Stimulated activated CD4-positive, alpha-beta T cell treated with anti-CD3 and anti-CD28 coated beads, TNF-alpha, amount 100 ng/mL, for 1 hour (primary cell): ENCODE measurements around the gene STUM.
"Not testable (repeated sequence)": the region's sequence is repeated elsewhere in the genome, so short reads cannot be mapped to it uniquely, and the experiment has no call there.

ENCODE experiments used
- DNase-seq, 3 donors: peaks; one replicate each; pipeline ENCODE4 v3.0.0-alpha.2; 2020; ENCODE audit warnings: low read depth in 3 of 3, low spot score in 1 of 3

STUM gene

GRCh38 chr1:226637147-226637935, 88.8 kb downstream of the STUM start:
- DNase-seq = no peak

GRCh38 chr1:226638001-226638601, 89.5 kb downstream of the STUM start:
- DNase-seq = no peak

- no peak for DNase-seq
These were observed 90.0 kb downstream of the STUM start for GRCh38 chr1:226638608-226639007.

DNA sequence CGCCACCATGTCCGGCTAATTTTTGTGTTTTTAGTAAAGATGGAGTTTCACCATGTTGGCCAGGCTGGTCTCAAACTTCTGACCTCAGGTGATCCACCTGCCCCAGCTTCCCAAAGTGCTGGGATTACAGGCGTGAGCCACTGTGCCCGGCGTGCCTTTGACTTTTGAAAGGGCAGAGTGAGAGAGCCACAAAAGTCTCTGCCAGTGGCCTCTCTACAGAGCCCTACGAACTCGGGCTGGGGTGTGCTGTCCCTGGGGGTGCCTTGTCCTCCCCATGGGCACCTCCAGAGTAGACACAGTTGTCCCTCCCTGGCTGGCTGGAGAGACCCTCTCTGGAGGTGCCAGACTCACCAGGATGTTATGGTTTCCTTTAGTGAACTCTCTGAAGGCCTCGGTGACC, 90.6 kb downstream of the STUM start:
- not testable (repeated sequence) for DNase-seq

- DNase-seq = no peak
These were observed 91.1 kb downstream of the STUM start for GRCh38 chr1:226639631-226640061.

GRCh38 chr1:226640321-226641136, 92.0 kb downstream of the STUM start:
- no peak for DNase-seq

GRCh38 chr1:226641671-226642231, 93.2 kb downstream of the STUM start:
- DNase-seq = no peak

- DNase-seq = no peak
These were observed 93.9 kb downstream of the STUM start for GRCh38 chr1:226642421-226642820.

DNA sequence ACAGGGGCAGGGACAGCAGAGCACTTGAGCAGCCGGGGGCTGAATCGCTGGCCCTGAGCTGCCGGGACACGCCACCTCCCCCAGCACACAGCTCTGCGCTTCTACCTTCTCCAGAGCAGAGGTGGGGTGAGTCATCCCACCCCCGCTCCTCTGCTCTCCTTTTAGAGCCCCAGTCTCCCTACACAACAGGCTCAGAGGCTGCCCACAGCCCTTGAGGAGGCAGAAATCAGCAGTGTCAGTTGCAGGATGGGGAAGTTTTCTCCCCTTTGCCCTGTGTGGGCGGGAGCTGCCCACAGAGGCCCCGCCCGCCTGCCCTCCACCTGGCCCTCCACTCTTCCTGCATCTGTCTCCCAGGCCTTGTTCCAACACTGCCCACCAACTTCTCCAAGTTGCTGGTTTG, 94.6 kb downstream of the STUM start:
- DNase-seq = peak; percentile 18 to 57 (median 37)

- DNase-seq = no peak
These were observed 95.3 kb downstream of the STUM start for GRCh38 chr1:226643611-226644540.

GRCh38 chr1:226644541-226645176, 96.1 kb downstream of the STUM start:
- DNase-seq = no peak

DNA sequence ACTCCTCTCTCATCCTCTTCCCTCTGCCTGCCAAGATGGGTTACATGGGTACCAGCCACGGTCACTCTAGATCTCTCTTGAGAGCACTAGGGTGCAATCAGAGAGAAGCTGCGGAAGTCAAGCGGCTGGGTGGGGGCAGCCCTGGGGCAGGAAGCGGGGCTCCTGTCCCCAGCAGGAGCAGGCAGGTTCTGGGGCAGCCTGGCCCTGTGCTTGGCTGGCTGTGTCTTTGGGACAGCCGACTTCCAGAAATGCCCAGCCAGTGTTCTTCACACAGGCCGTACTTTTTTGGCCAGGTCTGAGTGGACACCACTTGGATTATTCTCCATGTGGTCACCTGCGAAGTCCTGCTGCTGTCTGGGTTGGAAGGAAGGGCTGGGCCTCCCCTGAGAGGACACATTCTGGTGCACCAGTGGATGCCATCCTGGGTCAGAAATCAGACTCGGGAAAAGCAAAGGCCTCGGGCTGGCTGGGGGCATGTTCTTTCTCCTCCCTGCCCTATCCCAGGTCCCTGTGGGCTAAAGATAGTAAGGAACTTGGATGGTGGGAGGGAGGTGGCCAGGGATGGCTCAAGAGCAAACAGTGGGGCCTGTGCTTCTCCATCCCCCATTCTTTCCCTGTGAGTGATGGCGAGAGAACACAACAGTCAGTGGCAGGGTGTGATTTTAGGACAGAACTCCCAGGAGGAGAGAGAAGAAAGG, 96.9 kb downstream of the STUM start:
- DNase-seq = no peak

DNA sequence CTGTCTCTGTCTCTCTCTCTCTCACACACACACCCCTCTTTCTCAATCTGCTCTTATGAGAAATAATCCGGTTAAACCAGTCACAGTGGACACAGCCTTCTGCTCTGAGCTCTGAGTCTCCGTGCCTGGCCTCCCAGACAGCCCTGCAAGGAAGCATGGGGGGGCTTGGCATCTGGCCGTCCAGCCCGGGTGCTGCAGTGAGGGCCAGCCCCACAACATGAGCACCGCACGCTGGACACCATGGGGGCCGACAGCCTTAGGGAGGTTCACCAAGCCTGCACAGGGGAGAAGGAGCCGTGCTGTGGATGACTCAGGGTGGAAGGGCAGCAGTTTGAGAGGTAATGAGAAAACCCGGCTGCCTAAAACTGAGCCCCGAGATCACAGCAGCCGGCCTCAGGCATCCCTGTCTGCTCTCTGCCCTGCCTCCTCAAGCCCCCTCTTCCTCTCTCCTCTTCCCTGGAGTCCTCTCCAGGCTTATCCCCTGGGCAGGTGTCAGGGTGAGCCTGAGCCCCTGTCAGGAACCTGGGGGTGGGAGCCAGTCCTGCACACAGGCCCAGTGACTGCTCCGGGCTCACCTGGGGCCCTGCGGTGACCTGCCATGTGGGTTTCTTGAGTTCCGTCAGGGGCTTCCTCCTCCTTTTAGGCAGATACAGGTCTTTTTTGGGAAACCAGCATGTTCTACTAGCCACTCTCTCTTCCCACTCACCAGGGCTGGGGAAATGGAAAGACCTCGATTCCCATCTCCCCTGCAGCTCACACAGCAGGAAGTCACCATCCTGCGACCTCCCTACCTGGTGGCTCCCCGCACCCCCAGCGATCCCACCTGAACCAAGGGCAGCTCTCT, 97.7 kb downstream of the STUM start:
- no peak for DNase-seq

- no peak for DNase-seq
These were observed 98.4 kb downstream of the STUM start for GRCh38 chr1:226646870-226647449.

GRCh38 chr1:226647719-226648118, 99.2 kb downstream of the STUM start:
- DNase-seq = no peak

- no peak for DNase-seq
These were observed 99.9 kb downstream of the STUM start for GRCh38 chr1:226648421-226648820.

DNA sequence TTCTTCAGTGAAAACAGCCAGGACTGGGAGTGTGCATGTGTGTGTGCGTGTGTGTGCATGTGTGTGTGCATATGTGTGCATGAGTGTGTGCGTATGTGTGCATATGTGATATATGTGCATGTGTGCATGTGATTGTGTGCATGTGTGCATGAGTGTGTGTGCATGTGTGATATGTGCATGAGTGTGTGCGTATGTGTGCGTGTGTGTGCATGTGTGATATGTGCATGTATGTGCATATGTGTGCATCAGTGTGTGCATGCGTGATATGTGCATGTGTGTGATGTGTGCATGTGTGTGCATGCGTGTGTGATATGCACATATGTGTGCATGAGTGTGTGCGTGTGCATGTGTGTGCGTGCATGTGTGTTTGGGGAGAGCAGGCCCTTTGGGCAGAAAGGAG, 100.7 kb downstream of the STUM start:
- no peak for DNase-seq

GRCh38 chr1:226649780-226650179, 101.2 kb downstream of the STUM start:
- no peak for DNase-seq
